HG03064 (cell line): ENCODE data around the gene GFPT2.

Source experiments
- ATAC-seq: cut with Tn5 transposase; IDR thresholded peaks from one replicate; pipeline ENCODE4 v1.9.1; 2021; ENCODE audit warnings: low read depth; ENCODE audit not compliant: unreplicated experiment

Gene GFPT2

GRCh38 chr5:180289966-180290365, 63.2 kb downstream of the GFPT2 start:
- ATAC-seq, result no peak

DNA sequence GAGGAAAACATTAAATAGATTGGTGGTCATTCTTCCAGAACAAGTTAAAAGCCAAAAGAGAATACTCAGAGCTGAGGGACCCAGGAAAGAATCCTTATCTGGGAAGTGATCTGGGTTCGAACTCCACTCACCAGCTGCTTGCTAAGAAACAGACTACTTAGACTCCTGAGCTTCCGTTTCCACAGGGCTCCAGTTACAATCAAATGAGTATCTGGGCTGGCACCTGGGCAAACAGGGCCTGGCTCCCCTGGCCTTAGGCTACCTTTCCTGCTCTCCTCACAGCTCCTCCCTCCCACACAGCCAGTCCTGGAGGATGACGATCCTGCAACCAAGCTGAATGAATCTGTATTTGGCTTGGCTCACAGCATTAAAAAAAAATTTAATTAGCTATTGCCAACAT, 63.7 kb downstream of the GFPT2 start:
- ATAC-seq, result no peak

- no peak for ATAC-seq
Observed at GRCh38 chr5:180287868-180288267, 65.3 kb downstream of the GFPT2 start.

DNA sequence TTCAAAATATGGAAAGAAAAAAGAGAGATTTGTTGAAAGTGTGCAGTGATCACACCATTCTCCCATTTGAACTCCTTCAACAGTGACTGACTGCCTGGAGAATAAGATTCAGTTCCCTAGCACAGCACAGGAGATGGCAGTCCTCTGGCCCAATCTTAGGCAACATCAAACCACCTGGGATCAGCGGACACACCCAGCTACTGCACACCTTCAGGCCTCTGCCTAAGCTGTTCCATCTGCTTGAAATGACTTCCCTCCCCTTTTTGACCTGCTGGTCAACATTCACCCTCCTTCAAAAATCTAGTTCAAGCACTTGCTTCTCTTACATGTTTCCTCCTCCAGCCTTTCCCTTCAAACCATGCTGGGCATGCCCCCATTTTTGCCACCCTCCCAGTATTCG, 65.7 kb downstream of the GFPT2 start:
- ATAC-seq, result no peak

DNA sequence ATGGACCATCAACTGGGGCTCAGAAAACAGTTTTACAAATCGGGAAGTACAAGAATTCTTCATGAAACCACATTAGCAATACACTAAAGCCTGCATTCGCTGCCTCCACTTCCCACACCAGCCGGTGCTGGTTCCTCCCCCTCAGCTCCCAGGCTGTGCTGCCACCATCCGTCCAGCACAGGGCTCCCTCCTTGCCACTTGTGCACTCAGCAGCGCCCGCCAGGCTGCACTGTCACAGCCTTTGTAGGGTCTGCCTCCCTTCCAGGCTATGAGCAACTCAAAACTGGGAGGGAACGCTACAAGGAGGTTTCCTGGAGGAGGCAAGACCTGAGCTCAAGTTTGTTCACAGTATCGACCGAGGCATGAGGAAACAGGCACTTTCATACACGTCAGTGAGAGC, 69.0 kb downstream of the GFPT2 start:
- ATAC-seq, result no peak

- ATAC-seq, result no peak
Observed at GRCh38 chr5:180283026-180283615, 70.0 kb downstream of the GFPT2 start.

DNA sequence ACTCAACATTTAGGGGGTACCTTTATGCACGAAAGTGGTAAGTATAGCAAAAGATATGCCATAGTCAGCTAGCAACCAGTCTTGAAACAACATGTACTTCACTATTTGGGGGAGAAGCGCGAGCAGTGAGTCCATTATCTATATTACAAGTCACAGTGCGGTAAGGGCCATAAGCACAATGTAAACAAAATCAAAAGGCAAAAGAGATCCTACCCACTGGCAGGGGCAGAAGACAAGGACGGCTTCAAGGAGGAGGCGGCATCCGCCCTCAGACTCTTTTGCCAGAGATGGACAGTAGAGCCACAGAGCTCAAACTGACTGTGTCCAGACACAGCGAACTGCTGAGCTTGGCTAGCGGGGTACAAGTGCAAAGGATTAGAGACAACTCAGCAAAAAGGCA, 70.9 kb downstream of the GFPT2 start:
- ATAC-seq, result no peak

DNA sequence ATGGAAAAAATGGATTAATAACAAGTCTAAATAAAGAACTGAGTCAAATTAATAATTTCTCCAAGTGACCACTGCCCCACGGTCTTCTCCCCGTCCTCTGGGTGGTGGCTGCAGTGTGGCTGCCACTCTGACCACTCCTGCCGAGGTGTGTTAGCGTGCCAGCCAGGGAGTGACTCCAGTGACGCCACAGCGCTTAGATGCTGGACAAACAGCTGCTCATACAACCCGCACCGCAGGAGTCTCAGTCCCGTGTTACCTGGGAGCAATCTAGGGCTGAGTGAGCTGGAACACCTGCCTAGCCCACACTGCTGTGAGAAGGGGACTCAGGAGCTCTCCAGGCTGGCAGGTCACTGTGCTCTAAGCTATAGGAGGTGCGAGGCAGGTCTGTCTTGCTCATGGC, 71.4 kb downstream of the GFPT2 start:
- ATAC-seq, result no peak

GRCh38 chr5:180274695-180275094, 78.4 kb downstream of the GFPT2 start:
- ATAC-seq, result no peak

DNA sequence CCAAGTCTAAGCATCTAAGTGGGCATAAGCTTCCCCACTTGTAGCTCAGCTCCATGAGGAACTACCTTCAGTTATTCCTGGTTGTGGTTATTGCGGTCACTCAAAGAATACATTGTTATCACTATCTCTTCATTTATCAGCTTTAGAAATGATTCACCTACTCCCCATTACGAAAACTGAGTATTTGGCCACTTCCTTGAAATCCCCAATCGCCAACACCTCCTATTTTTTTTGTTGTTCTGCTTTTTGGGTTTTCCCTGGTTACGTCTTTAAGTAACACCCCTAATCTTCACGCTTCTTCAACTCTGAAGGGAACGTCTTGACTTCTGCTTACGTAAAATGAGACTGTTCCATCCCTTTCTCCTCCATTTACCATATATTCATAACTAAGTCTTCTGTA, 81.9 kb downstream of the GFPT2 start:
- ATAC-seq, result no peak

- ATAC-seq, result no peak
Observed at GRCh38 chr5:180259260-180259611, 93.9 kb downstream of the GFPT2 start.

GRCh38 chr5:180253036-180253824, 99.9 kb downstream of the GFPT2 start:
- no peak for ATAC-seq

GRCh38 chr5:180251887-180252286, 101.2 kb downstream of the GFPT2 start:
- ATAC-seq, result no peak

GRCh38 chr5:180251141-180251540, 102.0 kb downstream of the GFPT2 start:
- no peak for ATAC-seq
